GM10847 (cell line): ENCODE results near the gene C2.

Experiments used
- POLR2A ChIP-seq: IDR thresholded peaks from 2 replicates; pipeline ENCODE4 v1.6.1; 2011; ENCODE audit not compliant: insufficient read length; ENCODE audit errors: extremely low read depth

The C2 gene

GRCh38 chr6:31945154-31945506 lies 17.6 kb downstream of the C2 start:
- TF ChIP-seq POLR2A: no peak

DNA sequence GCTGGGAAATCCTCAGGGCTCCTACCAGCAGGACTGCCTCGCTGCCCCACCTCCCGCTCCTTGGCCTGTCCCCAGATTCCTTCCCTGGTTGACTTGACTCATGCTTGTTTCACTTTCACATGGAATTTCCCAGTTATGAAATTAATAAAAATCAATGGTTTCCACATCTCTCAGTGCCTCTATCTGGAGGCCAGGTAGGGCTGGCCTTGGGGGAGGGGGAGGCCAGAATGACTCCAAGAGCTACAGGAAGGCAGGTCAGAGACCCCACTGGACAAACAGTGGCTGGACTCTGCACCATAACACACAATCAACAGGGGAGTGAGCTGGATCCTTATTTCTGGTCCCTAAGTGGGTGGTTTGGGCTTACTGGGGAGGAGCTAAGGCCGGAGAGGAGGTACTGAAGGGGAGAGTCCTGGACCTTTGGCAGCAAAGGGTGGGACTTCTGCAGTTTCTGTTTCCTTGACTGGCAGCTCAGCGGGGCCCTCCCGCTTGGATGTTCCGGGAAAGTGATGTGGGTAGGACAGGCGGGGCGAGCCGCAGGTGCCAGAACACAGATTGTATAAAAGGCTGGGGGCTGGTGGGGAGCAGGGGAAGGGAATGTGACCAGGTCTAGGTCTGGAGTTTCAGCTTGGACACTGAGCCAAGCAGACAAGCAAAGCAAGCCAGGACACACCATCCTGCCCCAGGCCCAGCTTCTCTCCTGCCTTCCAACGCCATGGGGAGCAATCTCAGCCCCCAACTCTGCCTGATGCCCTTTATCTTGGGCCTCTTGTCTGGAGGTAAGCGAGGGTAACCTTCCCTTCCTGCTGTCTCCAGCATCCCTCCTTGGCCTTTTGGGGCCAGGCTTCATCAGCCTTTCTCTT lies 18.2 kb downstream of the C2 start, which contains the start of gene CFB:
TSS of gene CFB (plus strand) at position 589 of the 863 bp plus-strand sequence. CDS start at position 716, 127 bp downstream.
- no peak for TF ChIP-seq POLR2A

DNA sequence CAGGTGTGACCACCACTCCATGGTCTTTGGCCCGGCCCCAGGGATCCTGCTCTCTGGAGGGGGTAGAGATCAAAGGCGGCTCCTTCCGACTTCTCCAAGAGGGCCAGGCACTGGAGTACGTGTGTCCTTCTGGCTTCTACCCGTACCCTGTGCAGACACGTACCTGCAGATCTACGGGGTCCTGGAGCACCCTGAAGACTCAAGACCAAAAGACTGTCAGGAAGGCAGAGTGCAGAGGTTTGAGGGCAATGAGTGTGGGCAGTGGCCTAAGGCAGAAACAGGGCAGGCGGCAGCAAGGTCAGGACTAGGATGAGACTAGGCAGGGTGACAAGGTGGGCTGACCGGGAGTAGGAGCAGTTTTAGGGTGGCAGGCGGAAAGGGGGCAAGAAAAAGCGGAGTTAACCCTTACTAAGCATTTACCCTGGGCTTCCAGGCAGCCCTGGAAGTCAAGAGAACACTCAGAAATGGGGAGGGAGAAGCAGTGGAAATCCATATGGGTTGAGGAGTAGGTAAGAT lies 18.9 kb downstream of the C2 start:
- no peak for TF ChIP-seq POLR2A

- TF ChIP-seq POLR2A: no peak
Observed at GRCh38 chr6:31947070-31947675, 19.7 kb downstream of the C2 start.

- TF ChIP-seq POLR2A: no peak
Observed at GRCh38 chr6:31947864-31948263, 20.3 kb downstream of the C2 start.

DNA sequence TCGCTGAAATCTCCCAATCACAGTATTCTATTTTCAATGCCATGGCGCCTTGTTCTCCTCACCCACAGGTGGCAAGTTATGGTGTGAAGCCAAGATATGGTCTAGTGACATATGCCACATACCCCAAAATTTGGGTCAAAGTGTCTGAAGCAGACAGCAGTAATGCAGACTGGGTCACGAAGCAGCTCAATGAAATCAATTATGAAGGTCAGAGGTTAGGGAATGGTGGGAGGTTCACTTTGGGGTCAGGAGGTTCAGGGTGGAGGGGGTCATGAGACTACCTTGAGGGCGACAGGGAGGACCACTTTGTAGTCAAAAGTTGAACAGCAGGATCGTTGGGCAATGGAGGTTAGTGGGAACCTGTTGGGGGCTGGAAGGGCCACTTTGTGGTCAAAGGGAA lies 20.8 kb downstream of the C2 start:
- no peak for TF ChIP-seq POLR2A

GRCh38 chr6:31948753-31949413 lies 21.4 kb downstream of the C2 start:
- no peak for TF ChIP-seq POLR2A

DNA sequence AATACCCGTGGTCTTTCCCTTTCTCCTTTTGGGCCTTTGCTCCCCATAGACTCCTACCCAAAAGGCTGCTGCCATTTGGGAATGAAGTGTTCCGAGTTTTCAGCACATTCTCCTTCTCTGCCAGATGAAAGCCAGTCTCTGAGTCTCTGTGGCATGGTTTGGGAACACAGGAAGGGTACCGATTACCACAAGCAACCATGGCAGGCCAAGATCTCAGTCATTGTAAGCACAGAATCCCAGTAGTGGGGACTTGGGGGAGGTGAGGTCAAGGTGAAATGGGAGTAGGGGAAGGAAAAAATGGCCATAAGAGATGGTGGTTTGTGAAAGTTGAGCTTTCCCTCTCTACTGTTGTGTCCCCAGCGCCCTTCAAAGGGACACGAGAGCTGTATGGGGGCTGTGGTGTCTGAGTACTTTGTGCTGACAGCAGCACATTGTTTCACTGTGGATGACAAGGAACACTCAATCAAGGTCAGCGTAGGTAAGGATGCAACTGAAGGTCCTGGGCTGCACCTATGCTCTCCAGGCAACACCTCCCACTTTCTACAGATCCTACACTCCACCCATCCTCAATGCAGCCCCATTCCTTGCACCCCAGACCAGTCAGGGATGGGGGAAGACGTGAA lies 22.5 kb downstream of the C2 start:
- no peak for TF ChIP-seq POLR2A

DNA sequence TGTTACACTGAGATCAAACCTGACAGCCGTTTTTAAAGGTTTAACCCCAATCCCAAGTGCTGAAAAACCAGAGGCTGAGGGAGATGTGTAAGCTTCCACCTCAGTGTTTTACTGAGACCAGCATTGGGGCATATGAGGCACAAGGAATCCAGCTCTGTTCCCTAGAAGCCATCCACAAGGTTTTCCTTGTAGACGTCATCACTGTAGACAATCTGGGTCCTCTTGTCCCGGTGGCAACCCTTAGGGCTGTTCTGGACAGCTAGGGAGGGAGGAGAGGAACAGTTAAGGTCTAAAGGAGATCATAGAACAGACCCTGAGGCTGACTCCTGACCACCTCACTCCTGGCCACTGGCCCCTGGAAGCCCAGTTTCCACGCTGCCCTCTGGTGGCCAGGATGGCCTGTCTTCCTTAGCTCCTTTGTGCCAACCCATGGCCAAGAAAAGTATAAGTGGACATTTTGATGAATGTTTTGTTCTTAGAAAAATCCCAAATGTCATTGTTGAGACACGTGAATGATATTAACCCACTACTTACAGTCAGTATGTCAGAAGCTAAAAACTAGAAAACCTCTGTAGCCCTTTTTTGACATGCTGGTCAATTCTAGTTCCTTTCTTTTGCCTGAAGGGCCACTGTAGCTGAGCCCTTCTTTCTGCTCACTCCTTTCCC lies 24.8 kb downstream of the C2 start:
- TF ChIP-seq POLR2A: no peak

- no peak for TF ChIP-seq POLR2A
Observed at GRCh38 chr6:31952890-31953289, 25.4 kb downstream of the C2 start.

DNA sequence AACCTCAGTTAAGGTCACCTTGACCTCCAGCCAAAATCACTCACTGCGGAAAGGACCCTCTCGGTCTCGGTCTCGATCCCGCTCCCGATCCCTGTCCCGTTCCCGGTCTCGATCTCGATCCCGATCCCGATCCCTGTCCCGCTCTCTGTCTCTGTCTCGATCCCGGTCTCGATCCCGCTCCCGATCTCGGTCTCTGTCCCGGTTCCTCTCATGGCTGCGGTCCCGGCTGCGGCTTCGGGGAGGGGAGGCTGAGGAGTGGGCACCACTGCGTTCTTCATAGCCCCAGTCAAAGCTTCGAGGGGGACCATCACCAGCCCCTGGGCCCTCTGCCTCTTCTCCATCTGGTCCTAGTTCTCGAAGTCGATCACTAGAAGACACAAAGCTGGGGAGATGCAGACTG lies 27.0 kb downstream of the C2 start:
- no peak for TF ChIP-seq POLR2A

GRCh38 chr6:31956796-31957195 lies 29.3 kb downstream of the C2 start:
- TF ChIP-seq POLR2A: no peak

DNA sequence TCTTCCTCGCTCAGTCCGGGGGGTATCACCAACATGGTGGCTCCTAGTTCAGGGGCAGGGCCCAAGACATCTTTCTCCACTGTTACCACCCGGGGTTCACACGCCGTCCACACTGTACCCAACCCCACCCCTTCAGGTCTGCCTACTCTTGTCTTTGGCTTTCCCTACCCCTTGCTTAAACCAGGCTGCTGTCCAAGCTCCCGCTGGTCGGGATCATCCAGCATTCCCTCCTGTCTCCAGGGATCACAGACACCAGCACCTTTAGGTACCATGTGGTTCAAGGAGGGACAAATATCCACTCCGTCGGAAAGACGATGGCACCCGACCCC lies 30.9 kb downstream of the C2 start:
- no peak for TF ChIP-seq POLR2A

GRCh38 chr6:31958741-31959739 lies 31.5 kb downstream of the C2 start, which contains the start of the genes NELFE and SKIC2:
NELFE (minus strand) TSS chr6:31958971; CDS start chr6:31958446, 525 bp downstream.
SKIC2 (plus strand) TSS chr6:31959175; CDS start chr6:31959193, 18 bp downstream.
- TF ChIP-seq POLR2A: peak; percentile 56
